H1 (cell line): ENCODE results near the gene GPHA2. TPM values are rescaled to one million over a fixed set of nuclear protein-coding genes. Genes with fewer than 3 reads are reported as not detected.

Source experiments
- CTCF ChIA-PET: fragments of 300-600 bp; sonication (Branson Sonifier 250); formaldehyde crosslinking; loops from one replicate; lab custom pipeline; 2021; ENCODE audit not compliant: partially characterized antibody; lab: Charles Lee
- POLR2A ChIA-PET: fragments of 300-600 bp; sonication (Branson Sonifier 250); formaldehyde crosslinking; loops from one replicate; lab custom pipeline; 2021; ENCODE audit warnings: inconsistent platforms; ENCODE audit not compliant: partially characterized antibody; lab: Charles Lee
- DNase-seq, 2 experiments: peaks; one replicate each; pipeline versions ENCODE4 v3.0.0 to v3.0.0-alpha.2; 2010 to 2022; ENCODE audit warnings: low spot score in 2 of 2, low read depth in 1 of 2, mixed read lengths in 1 of 2
- FAIRE-seq: peaks from 2 replicates; lab custom pipeline; 2011; peaks lifted over from hg19 to GRCh38; lab: Jason Lieb, UNC
- H2AFZ ChIP-seq: 2 replicates; pipeline ENCODE4 v1.8.1; 2012; ENCODE audit warnings: low read length, inconsistent platforms
- H2AK5ac ChIP-seq: 2 replicates; pipeline ENCODE4 v1.6.1; 2013; ENCODE audit warnings: low read depth, low read length
- H2BK120ac ChIP-seq: replicated peaks from 2 replicates; pipeline ENCODE3; 2013; ENCODE audit warnings: low read depth, low read length, inconsistent platforms
- H2BK12ac ChIP-seq: 2 replicates; pipeline ENCODE4 v1.6.1; 2013; ENCODE audit warnings: low read depth, low read length
- H2BK15ac ChIP-seq: 2 replicates; pipeline ENCODE4 v1.6.1; 2013; ENCODE audit warnings: low read length
- H2BK20ac ChIP-seq: 2 replicates; pipeline ENCODE4 v1.6.1; 2013; ENCODE audit warnings: low read length
- H2BK5ac ChIP-seq: 2 replicates; pipeline ENCODE4 v1.6.1; 2013; ENCODE audit warnings: low read depth, low read length
- H3K14ac ChIP-seq: 2 replicates; pipeline ENCODE4 v1.6.1; 2013; ENCODE audit warnings: inconsistent platforms; ENCODE audit not compliant: insufficient read length
- H3K18ac ChIP-seq: 2 replicates; pipeline ENCODE4 v1.6.1; 2013; ENCODE audit warnings: low read length; ENCODE audit errors: extremely low read depth
- H3K23ac ChIP-seq: 2 replicates; pipeline ENCODE4 v1.6.1; 2013; ENCODE audit warnings: inconsistent platforms; ENCODE audit not compliant: insufficient read length
- H3K23me2 ChIP-seq: 2 replicates; pipeline ENCODE4 v1.6.1; 2013; ENCODE audit warnings: low read depth, low read length
- H3K27ac ChIP-seq: 2 replicates; pipeline ENCODE4 v1.6.1; 2011; ENCODE audit warnings: low read depth, low read length, inconsistent platforms
- H3K27me3 ChIP-seq, 4 experiments: replicated peaks in 1 of 4; 1 replicate in 1 of 4; 2 replicates in 3 of 4; pipeline versions ENCODE4 v1.6.1 to v1.8.1; 2011 to 2013; ENCODE audit warnings: low read length in 3 of 4, mild to moderate bottlenecking in 3 of 4, inconsistent platforms in 2 of 4, mixed read lengths in 2 of 4, moderate library complexity in 1 of 4; ENCODE audit not compliant: control insufficient read depth in 3 of 4, insufficient read depth in 3 of 4; ENCODE audit errors: extremely low read depth in 1 of 4
- H3K36me3 ChIP-seq, 4 experiments: 2 replicates each; pipeline versions ENCODE4 v1.6.1 to v1.8.1; 2011 to 2013; ENCODE audit warnings: mild to moderate bottlenecking in 4 of 4, low read length in 3 of 4, moderate library complexity in 2 of 4, control low read depth in 1 of 4, inconsistent platforms in 1 of 4; ENCODE audit not compliant: insufficient read depth in 4 of 4, control insufficient read depth in 2 of 4
- H3K4ac ChIP-seq: replicated peaks from 2 replicates; pipeline ENCODE3; 2013; ENCODE audit warnings: low read length, low read depth, mixed read lengths, inconsistent platforms; ENCODE audit not compliant: insufficient read length
- H3K4me1 ChIP-seq, 4 experiments: replicated peaks in 1 of 4; 1 replicate in 1 of 4; 2 replicates in 3 of 4; pipeline versions ENCODE4 v1.6.1 to v1.8.1; 2011 to 2013; ENCODE audit warnings: low read length in 3 of 4, inconsistent platforms in 2 of 4, mixed read lengths in 1 of 4; ENCODE audit not compliant: insufficient read depth in 4 of 4, control insufficient read depth in 3 of 4
- H3K4me2 ChIP-seq, 2 experiments: 2 replicates each; pipeline versions ENCODE4 v1.6.1 to v1.8.1; 2011 to 2013; ENCODE audit warnings: low read depth in 2 of 2, low read length in 2 of 2, control low read depth in 1 of 2, inconsistent platforms in 1 of 2, mild to moderate bottlenecking in 1 of 2; ENCODE audit not compliant: insufficient read depth in 1 of 2
- H3K4me3 ChIP-seq, 4 experiments: fragments of 200-600, 300-600 bp in 1 of 4; sonication (generic), shearing (Covaris generic), sonication (Bioruptor Twin) in 1 of 4; 2 replicates each; pipeline versions ENCODE4 v1.5.1 to v1.8.1; 2011 to 2016; ENCODE audit warnings: low read length in 4 of 4, low read depth in 3 of 4, control low read depth in 2 of 4, inconsistent platforms in 2 of 4, mild to moderate bottlenecking in 2 of 4, mixed read lengths in 1 of 4, moderate library complexity in 1 of 4; ENCODE audit not compliant: insufficient read depth in 2 of 4; ENCODE audit errors: extremely low read depth in 1 of 4
- H3K56ac ChIP-seq: replicated peaks from 2 replicates; pipeline ENCODE3; 2013; ENCODE audit warnings: low read depth, mild to moderate bottlenecking, mixed read lengths, low read length, inconsistent platforms; ENCODE audit not compliant: insufficient read length
- H3K79me1 ChIP-seq: 2 replicates; pipeline ENCODE4 v1.6.1; 2013; ENCODE audit warnings: low read depth, low read length, control low read depth
- H3K79me2 ChIP-seq, 2 experiments: 2 replicates each; pipeline versions ENCODE4 v1.6.1 to v1.8.1; 2012 to 2013; ENCODE audit warnings: low read length in 2 of 2, mild to moderate bottlenecking in 2 of 2, inconsistent platforms in 1 of 2; ENCODE audit not compliant: insufficient read depth in 2 of 2, control insufficient read depth in 1 of 2
- H3K9ac ChIP-seq, 4 experiments: replicated peaks in 1 of 4; 1 replicate in 1 of 4; 2 replicates in 3 of 4; pipeline versions ENCODE4 v1.6.1 to v1.8.1; 2011 to 2013; ENCODE audit warnings: low read depth in 3 of 4, low read length in 3 of 4, control low read depth in 2 of 4, mild to moderate bottlenecking in 2 of 4, moderate library complexity in 2 of 4, inconsistent platforms in 1 of 4; ENCODE audit errors: extremely low read depth in 1 of 4
- H3K9me3 ChIP-seq, 2 experiments: 2 replicates each; pipeline versions ENCODE4 v1.6.1 to v1.8.1; 2012 to 2013; ENCODE audit warnings: mild to moderate bottlenecking in 2 of 2, moderate library complexity in 2 of 2, control low read depth in 1 of 2, inconsistent platforms in 1 of 2, low read depth in 1 of 2, low read length in 1 of 2, mixed read lengths in 1 of 2; ENCODE audit not compliant: insufficient read depth in 2 of 2
- H4K20me1 ChIP-seq, 2 experiments: replicated peaks in 1 of 2; 2 replicates each; pipeline versions ENCODE3 to v1.8.1; 2011 to 2013; ENCODE audit warnings: inconsistent platforms in 2 of 2, low read length in 2 of 2, mild to moderate bottlenecking in 1 of 2; ENCODE audit not compliant: insufficient read depth in 2 of 2, control insufficient read depth in 1 of 2
- H4K5ac ChIP-seq: 2 replicates; pipeline ENCODE4 v1.6.1; 2013; ENCODE audit warnings: low read length, low read depth, mixed read lengths, inconsistent platforms; ENCODE audit not compliant: insufficient read length
- H4K8ac ChIP-seq: 2 replicates; pipeline ENCODE4 v1.8.0; 2013; ENCODE audit warnings: mild to moderate bottlenecking, moderate library complexity, low read length, inconsistent platforms; ENCODE audit not compliant: insufficient read depth; ENCODE audit errors: extremely low read depth
- H4K91ac ChIP-seq: replicated peaks from 2 replicates; pipeline ENCODE3; 2013; ENCODE audit warnings: low read length, mixed read lengths, inconsistent platforms; ENCODE audit not compliant: insufficient read length
- ASH2L ChIP-seq: fragments of 200-600, 300-600 bp; sonication (generic); IDR thresholded peaks from one replicate; pipeline ENCODE4 v1.7.1; 2017; ENCODE audit warnings: low read length
- JUN ChIP-seq: IDR thresholded peaks from 2 replicates; pipeline ENCODE4 v1.6.1; 2011; ENCODE audit warnings: low read depth, mild to moderate bottlenecking, improper control_type of control experiment, low read length
- KDM1A ChIP-seq: fragments of 200-600, 300-600 bp; sonication (generic); IDR thresholded peaks from 2 replicates; pipeline ENCODE4 v1.7.1; 2016; ENCODE audit warnings: mild to moderate bottlenecking, low read length, borderline replicate concordance
- RFX5 ChIP-seq: IDR thresholded peaks from 2 replicates; pipeline ENCODE4 v1.6.1; 2011; ENCODE audit warnings: low read depth, low read length, improper control_type of control experiment, borderline replicate concordance
- TCF12 ChIP-seq: IDR thresholded peaks from 2 replicates; pipeline ENCODE4 v1.6.1; 2011; ENCODE audit warnings: low read depth, mild to moderate bottlenecking, low read length
- TEAD4 ChIP-seq: IDR thresholded peaks from 2 replicates; pipeline ENCODE4 v1.6.1; 2012; ENCODE audit warnings: low read depth, low read length, inconsistent platforms, mixed read lengths
- WGBS, 2 experiments: shearing (Covaris generic) in 1 of 2; methylation state at CpG; one replicate each; pipeline versions ENCODE4 v1.1.6 to v1.1.7; 2013 to 2015; ENCODE audit warnings: low lambda C conversion rate in 2 of 2, mixed read lengths in 2 of 2, inconsistent platforms in 1 of 2, low coverage in 1 of 2, missing lambda C conversion rate in 1 of 2; ENCODE audit not compliant: insufficient replicate concordance in 2 of 2, insufficient coverage in 1 of 2, insufficient read length in 1 of 2; ENCODE audit errors: extremely low coverage in 1 of 2, missing lambda C conversion rate in 1 of 2; 5-methylcytosine and 5-hydroxymethylcytosine counted together
- polyA plus RNA-seq, 7 experiments: library from polyadenylated mRNA; depleted of rRNA in 3 of 7; stranded (reverse) in 5 of 7; unstranded in 2 of 7; fragments of >200 nt in 5 of 7; fragments of 200-250 nt in 2 of 7; gene quantifications; 1 replicate in 5 of 7; 2 replicates in 1 of 7; 4 replicates in 1 of 7; pipeline versions ENCODE4 v1.2.1 to v1.2.3, GENCODE V29; 2011 to 2013; ENCODE audit warnings: missing spikeins in 2 of 7, mixed read lengths in 2 of 7
- total RNA-seq: library from RNA; stranded (reverse); fragmentation: NEBNext Ultra II Directional; extraction: Animal tissue kit (Norgen Biotek cat#: 25700); gene quantifications from 2 replicates; pipeline ENCODE4 v1.2.1, GENCODE V29; 2021

GPHA2 gene
- total and polyA plus RNA-seq, 2 of the 8 experiments (the other 6 are each of a cell fraction or from before 2014, with no cell fraction given), result 0.97 to 4.4 TPM

- no peak overlapping the region for H3K23ac ChIP-seq
- H3K14ac ChIP-seq, result no peak overlapping the region
- no peak overlapping the region for H3K4ac ChIP-seq
- no peak overlapping the region for H3K9ac ChIP-seq
- FAIRE-seq (no peak), DNase-seq (no peak)
- no peaks in the 10 kb centered on the region; a peak in 1 of 8 replicates for H3K36me3 ChIP-seq
- H2BK15ac ChIP-seq, result no peak overlapping the region
- peaks cover 2% of the 10 kb centered on the region; the same call in 1 of the 2 replicates for H3K23me2 ChIP-seq
- peaks cover 1 to 14% (median 7%) of the 10 kb centered on the region in 4 experiments for H3K4me1 ChIP-seq
- no peak overlapping the region for H2AK5ac ChIP-seq
- H4K91ac ChIP-seq, result no peak overlapping the region
- no peak overlapping the region for H3K56ac ChIP-seq
- H2BK20ac ChIP-seq, result no peak overlapping the region
- POLR2A ChIA-PET, result no interaction called here
- H3K4me3 ChIP-seq, result no peak overlapping the region
- H2BK5ac ChIP-seq, result no peak overlapping the region
- no peaks in the 10 kb centered on the region for H3K79me2 ChIP-seq
- CTCF ChIA-PET, result interaction anchor here (1.2 kb wide), 1 partner anchor 79 kb away, joined by 3 read pairs; no protein-coding TSS in a partner anchor
- H4K8ac ChIP-seq, result no peak overlapping the region
- no peak overlapping the region for H2BK120ac ChIP-seq
- peaks cover 0 to 4% of the 10 kb centered on the region in 2 experiments for H4K20me1 ChIP-seq
- H3K79me1 ChIP-seq, result no peaks in the 10 kb centered on the region
- no peak overlapping the region for H2AFZ ChIP-seq
- 81% methylated on average over 5 of the region's 5 CpGs; no CpG with 5 or more reads in 1 of the 2 experiments for WGBS, 2 experiments
- H3K27ac ChIP-seq, result no peak overlapping the region
- no peaks in the 10 kb centered on the region; a peak in 1 of 7 replicates for H3K27me3 ChIP-seq
- no peaks in the 10 kb centered on the region for H3K9me3 ChIP-seq
- no peak for TF ChIP-seq TEAD4
- TF ChIP-seq ASH2L, result no peak
- TF ChIP-seq KDM1A, result 0 out of 2 replicates have a peak, but pooled peaks have one; percentile 50
- TF ChIP-seq RFX5, result no peak
- no peak for TF ChIP-seq JUN
- TF ChIP-seq TCF12, result no peak
- TF ChIP-seq, all 59 proteins: peak for 1
- no peak overlapping the region for H2BK12ac ChIP-seq
- no peak overlapping the region for H3K18ac ChIP-seq
- no peak overlapping the region for H3K4me2 ChIP-seq
- H4K5ac ChIP-seq, result no peak overlapping the region
Observed at GRCh38 chr11:64932324-64932723, 3.4 kb downstream of the GPHA2 start.
